ENCODE measurements around the gene NOTCH3. TPM values are rescaled to one million over a fixed set of nuclear protein-coding genes. Genes with fewer than 3 reads are reported as not detected.

NOTCH3 gene
- total RNA-seq, 1 experiment from 2014 or later = 52.1 TPM

DNA sequence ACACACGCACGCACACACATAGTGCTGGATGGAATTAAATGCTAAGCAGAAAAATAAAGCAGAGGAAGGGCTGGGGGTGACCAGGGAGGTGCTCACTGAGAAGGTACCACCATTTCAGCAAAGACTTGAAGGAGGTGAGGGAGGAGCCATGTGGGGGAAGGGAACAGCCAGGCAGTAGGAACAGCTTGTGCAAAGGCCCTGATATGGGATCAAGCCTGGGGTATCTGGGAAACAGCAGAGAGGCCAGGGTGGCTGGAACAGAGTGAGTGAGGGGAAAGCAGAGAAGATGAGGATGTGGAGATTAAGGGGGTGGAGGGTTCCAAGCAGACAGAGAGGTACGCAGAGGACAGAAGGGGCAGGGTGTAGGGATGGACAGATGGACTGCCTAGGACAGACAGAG is 25.2 kb downstream of the NOTCH3 start:
- Histone ChIP-seq H3K27me3 (ENCODE audit: control insufficient read depth, insufficient read depth, low read length) (no peaks in the 10 kb centered on the region), H3K4me3 (ENCODE audit: insufficient read depth, low read depth, low read length) (no peak overlapping the region), H3K36me3 (replicated peaks; ENCODE audit: control insufficient read depth, insufficient read depth, low read length) (peaks cover 19% of the 10 kb centered on the region)
- no peak for DNase-seq

DNA sequence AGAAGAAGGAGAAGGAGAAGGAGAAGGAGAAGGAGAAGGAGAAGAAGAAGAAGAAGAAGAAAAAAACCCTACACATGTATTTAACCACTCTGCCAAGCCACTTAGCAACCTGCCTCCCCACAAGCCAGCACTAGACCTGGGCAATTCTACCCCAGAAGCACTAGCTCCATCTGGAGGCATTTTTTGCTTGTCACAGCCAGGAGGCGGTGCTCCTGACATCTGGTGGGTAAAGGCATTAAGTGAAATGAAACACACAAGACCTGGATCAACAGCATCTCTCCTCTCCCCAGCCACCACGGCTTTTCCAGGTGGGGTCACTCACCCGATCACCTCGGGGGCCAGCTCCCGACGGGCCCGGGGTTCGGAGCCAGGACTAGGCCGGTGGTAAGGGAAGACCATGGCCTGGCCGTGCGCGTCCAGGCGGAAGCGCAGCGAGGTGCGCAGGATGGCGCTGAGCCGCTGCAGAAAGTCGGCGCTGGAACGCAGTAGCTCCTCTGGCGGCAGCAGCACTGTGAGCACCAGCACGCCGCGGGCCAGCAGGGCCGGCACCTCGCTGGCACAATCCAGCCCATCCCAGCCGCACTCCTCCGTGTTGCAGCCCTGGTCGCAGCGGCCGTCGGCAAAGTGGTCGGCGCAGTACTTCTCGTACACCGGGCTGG is 26.9 kb downstream of the NOTCH3 start:
- Histone ChIP-seq H3K36me3 (replicated peaks; ENCODE audit: control insufficient read depth, insufficient read depth, low read length) (peaks cover 12% of the 10 kb centered on the region), H3K4me3 (ENCODE audit: insufficient read depth, low read depth, low read length) (no peak overlapping the region), H3K27me3 (ENCODE audit: control insufficient read depth, insufficient read depth, low read length) (no peaks in the 10 kb centered on the region)
- peak; percentile 55 for DNase-seq

DNA sequence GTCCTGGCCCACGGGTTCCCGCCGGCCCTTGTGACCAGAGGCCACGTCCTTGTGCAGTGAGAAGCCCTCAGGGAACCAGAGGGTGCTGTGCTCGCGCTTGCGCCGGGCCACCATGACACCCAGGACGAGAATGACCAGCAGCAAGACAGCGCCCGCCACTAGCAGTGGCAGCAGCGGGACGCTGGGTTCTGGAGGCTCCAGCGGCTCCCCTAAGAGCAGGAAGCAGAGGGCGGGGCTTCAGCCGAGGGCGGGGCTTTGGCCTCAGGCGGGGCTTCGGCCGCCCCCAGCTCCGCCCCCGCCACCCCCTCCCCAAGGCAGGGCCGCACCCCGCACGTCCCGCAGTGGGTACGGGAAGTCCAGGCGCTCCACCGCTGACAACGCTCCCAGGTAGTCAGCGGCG is 30.4 kb downstream of the NOTCH3 start:
- Histone ChIP-seq H3K4me3 (ENCODE audit: insufficient read depth, low read depth, low read length) (no peak overlapping the region), H3K36me3 (replicated peaks; ENCODE audit: control insufficient read depth, insufficient read depth, low read length) (peaks cover 25% of the 10 kb centered on the region), H3K27me3 (ENCODE audit: control insufficient read depth, insufficient read depth, low read length) (no peaks in the 10 kb centered on the region)
- peak; percentile 99 for DNase-seq

DNA sequence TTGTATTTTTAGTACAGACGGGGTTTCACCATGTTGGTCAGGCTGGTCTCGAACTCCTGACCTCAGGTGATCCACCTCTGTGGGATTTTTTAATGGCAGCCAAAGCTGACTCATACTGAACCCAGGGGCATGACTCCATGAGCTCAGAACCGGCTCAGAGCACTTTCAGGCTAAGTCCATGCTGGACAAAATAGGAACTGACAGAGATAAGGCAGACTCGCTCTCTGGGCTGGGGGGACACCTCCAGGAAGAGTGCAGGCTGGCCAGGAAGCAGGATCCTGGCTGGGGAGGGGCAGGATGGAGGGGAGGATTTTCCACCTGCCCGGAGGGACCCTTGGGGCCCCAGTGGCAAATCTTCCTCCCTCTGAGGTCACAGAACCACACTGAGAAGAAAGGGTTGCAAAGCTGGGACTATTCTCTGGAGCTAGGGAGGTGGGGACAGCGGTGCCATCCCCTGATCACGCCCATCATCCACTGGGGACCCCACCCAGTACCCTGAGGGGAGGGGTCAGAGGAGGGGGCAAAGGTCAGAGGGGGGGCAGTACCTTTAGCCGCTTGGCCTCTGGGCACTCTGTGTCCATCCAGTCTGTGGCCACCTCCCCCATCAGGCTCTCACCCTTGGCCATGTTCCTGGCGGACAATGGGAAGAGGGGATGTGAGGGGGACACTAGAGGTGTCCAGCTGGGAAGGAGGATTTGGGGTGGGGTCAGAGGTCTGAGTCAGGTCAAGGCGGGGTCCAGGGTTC is 31.1 kb downstream of the NOTCH3 start:
- DNase-seq = no peak
- peaks cover 32% of the 10 kb centered on the region for H3K36me3 ChIP-seq (replicated peaks; ENCODE audit: control insufficient read depth, insufficient read depth, low read length)
- no peak overlapping the region for H3K4me3 ChIP-seq (ENCODE audit: insufficient read depth, low read depth, low read length)
- H3K27me3 ChIP-seq (ENCODE audit: control insufficient read depth, insufficient read depth, low read length) = no peaks in the 10 kb centered on the region

DNA sequence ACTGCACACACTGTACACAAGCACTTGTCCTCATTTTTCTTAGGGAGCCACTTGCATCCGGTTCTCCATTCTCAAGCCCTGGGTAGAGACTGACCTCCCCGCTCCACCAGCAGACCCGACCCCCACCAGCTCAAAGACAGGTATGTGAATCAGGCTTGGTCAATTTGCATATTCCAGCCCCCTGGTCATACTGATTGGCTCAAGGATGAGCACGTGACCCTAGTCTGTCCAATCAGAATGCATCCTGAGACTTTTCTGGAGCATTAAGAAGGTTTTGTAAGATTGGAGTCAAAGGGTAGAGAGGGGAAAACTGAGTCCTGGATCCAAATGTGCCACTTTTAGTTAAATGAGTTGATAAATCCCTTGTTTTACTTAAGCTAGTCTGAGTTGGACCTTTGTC is 34.1 kb downstream of the NOTCH3 start:
- Histone ChIP-seq H3K36me3 (replicated peaks; ENCODE audit: control insufficient read depth, insufficient read depth, low read length) (peaks cover 40% of the 10 kb centered on the region), H3K27me3 (ENCODE audit: control insufficient read depth, insufficient read depth, low read length) (no peaks in the 10 kb centered on the region), H3K4me3 (ENCODE audit: insufficient read depth, low read depth, low read length) (no peak overlapping the region)
- DNase-seq = peak; percentile 84

DNA sequence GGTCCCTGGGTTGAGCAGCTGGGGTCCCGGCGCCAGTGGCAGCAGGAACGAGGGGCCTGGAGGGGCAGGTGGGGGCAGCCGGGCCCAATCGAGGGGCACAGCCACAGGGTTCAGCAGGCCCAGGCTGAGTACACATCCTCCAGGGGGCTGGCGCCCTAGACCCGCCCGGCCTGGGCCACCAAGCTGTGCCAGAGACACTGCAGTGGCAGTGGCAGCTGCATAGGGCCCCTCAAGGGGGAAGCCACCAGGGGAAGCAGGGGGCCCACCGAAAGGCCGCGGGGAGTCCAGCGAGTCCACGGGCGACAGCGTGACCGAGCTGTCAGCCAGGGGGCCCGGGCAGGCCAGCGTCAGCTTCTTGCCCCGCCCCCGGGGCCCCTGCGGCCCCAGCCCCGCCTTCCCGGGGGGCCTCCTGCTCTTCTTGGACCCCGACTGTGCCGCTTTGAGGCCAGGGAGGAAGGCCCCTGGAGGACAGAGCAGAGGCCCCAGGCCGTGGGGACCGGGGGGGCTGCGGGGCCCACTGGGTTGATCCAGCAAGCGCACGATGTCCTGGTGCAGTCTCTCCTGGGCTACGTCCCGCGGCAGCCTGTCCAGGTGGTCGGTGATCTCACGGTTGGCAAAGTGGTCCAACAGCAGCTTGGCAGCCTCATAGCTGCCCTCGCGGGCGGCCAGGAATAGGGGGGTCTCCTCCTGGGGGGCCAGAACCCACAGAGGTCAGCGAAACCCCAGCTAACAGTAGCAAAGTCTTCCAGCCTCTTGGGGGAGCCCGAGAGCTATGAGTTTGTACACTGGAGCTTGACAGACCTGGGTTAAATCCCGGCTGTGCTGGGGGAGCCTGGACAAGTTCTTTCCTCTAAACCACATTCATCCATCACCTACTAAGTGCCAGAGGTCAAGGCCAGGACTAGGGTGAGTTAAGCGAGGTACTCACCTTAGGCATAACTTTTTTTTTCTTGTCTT is 39.5 kb downstream of the NOTCH3 start:
- Histone ChIP-seq H3K27me3 (ENCODE audit: control insufficient read depth, insufficient read depth, low read length) (no peaks in the 10 kb centered on the region), H3K36me3 (replicated peaks; ENCODE audit: control insufficient read depth, insufficient read depth, low read length) (peaks cover 29% of the 10 kb centered on the region), H3K4me3 (ENCODE audit: insufficient read depth, low read depth, low read length) (no peak overlapping the region)
- DNase-seq = peak; percentile 83

DNA sequence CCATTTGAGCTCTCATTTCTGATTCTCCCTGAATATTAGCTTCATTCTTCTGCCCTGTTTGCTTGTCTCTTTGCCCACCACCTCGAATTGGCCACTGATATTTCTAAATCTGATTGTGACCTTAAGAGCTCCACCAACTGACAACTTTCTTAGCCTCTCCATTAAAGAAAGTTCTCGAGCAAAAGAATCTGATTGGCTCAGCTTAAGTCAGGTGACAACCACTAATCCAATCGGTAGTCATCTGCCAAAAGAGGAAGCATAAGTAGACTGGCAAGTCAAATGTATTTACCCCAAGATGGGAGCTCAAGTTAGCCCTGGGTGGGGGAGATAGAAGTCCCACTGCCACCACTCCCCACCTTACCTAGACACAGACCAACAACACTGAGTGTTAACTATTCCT is 41.5 kb downstream of the NOTCH3 start:
- H3K27me3 ChIP-seq (ENCODE audit: control insufficient read depth, insufficient read depth, low read length) = no peaks in the 10 kb centered on the region
- H3K4me3 ChIP-seq (ENCODE audit: insufficient read depth, low read depth, low read length) = no peak overlapping the region
- DNase-seq = peak; percentile 64
- peaks cover 12% of the 10 kb centered on the region for H3K36me3 ChIP-seq (replicated peaks; ENCODE audit: control insufficient read depth, insufficient read depth, low read length)

DNA sequence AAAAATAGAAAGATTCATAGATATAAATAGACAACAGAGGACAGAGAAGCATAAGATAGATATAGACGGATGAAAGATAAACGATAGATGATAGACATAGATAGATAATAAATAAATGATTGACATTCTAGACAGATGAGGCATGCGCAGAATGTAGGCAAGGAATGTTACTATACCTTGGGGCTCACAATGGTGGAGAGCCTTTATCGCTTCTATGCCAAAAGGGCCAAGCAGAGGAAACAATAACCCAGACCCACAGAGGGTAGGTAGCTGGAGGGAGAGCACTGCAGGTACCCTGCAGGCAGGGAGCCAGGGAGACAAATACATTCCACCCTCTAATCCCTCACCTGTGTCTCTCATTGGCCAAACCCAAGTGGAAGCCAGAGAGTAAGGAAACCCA is 44.4 kb downstream of the NOTCH3 start:
- Histone ChIP-seq H3K27me3 (ENCODE audit: control insufficient read depth, insufficient read depth, low read length) (no peaks in the 10 kb centered on the region), H3K36me3 (replicated peaks; ENCODE audit: control insufficient read depth, insufficient read depth, low read length) (no peaks in the 10 kb centered on the region), H3K4me3 (ENCODE audit: insufficient read depth, low read depth, low read length) (no peak overlapping the region)
- DNase-seq = no peak

DNA sequence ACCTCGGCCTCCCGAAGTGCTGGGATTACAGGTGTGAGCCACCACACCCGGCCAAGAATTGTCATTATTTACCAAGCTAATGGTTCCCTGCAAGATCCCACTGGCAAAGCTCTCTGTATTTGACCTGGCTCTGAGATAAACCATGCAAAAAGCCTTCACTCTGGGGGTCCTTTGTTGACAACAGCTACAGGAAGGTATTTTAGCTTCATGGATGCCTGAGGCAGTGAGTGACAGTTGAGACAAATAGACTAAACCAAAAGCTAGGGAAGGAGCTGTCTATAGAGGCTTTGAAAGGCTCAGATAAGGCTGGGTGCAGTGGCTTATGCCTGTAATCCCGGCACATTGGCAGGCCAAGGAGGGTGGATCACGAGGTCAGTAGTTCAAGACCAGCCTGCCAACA is 45.5 kb downstream of the NOTCH3 start:
- DNase-seq = no peak
- no peaks in the 10 kb centered on the region for H3K27me3 ChIP-seq (ENCODE audit: control insufficient read depth, insufficient read depth, low read length)
- H3K4me3 ChIP-seq (ENCODE audit: insufficient read depth, low read depth, low read length) = no peak overlapping the region
- H3K36me3 ChIP-seq (replicated peaks; ENCODE audit: control insufficient read depth, insufficient read depth, low read length) = no peaks in the 10 kb centered on the region

DNA sequence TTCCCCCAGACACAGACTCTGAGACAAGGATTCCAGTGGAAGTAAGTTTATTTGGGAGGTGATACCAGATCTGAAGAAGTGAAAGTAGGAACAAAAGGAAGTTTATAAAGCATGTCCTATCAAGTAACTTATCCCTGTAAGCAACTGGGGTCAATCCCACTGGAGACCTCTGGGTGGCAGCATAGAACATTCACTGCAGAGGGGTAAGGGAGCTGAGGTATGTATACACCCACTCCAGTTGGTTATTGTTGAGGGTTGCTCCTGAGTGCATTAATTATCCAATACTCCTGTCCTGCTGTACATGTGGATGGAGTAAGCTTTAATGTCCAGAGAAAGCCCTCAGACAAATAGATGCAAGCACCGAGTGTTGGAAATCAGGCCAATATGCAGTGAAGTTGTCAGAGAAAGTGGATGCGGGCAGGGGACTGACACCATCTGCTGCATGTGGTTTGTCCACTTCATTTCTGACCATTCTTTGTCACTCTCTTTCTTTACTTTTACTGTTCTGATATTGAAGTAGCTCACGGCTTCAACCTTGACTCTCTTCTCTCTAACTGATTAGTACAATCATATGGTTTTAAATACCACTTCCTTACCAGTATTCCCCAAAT is 46.7 kb downstream of the NOTCH3 start:
- peak; percentile 82 for DNase-seq
- Histone ChIP-seq H3K4me3 (ENCODE audit: insufficient read depth, low read depth, low read length) (no peak overlapping the region), H3K36me3 (replicated peaks; ENCODE audit: control insufficient read depth, insufficient read depth, low read length) (no peaks in the 10 kb centered on the region), H3K27me3 (ENCODE audit: control insufficient read depth, insufficient read depth, low read length) (no peaks in the 10 kb centered on the region)

DNA sequence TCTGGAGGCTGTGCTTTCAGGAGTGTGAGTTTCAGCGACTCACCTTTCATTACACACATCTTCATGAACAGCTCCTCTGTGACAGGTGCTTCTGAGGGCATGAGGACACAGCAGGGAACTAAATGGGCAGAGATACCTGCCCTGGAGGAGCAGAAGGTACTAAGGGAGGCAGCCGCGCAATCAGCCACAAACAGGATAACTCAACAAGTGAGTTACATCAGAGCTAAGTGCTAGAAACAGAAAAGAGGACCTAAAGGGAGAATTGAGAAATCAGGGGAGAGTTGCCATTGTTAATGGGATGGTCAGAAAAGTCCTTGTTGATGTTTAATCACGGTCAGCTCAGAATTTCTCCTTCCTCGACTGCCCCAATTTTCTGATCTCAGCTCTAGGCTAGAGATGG is 51.1 kb downstream of the NOTCH3 start:
- Histone ChIP-seq H3K4me3 (ENCODE audit: insufficient read depth, low read depth, low read length) (no peak overlapping the region), H3K27me3 (ENCODE audit: control insufficient read depth, insufficient read depth, low read length) (no peaks in the 10 kb centered on the region), H3K36me3 (replicated peaks; ENCODE audit: control insufficient read depth, insufficient read depth, low read length) (no peaks in the 10 kb centered on the region)
- no peak for DNase-seq

DNA sequence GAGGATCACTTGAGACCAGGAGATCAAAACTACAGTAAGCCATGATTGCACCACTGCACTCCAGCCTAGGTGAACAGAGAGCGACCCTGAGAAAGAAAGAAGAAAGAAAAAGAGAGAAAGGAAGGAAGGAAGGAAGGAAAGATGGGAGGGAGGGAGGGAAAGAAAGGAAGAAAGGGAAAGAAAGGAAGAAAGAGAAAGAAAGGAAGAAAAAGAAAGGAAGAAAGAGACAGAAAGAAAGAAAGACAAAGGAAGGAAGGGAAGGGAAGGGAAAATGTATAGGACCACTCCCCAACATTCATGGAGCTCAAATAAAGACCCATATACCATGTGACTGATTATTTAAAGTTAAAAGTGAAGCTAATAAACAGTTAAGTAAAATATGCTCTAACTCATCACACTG is 53.7 kb downstream of the NOTCH3 start:
- no peak for DNase-seq

DNA sequence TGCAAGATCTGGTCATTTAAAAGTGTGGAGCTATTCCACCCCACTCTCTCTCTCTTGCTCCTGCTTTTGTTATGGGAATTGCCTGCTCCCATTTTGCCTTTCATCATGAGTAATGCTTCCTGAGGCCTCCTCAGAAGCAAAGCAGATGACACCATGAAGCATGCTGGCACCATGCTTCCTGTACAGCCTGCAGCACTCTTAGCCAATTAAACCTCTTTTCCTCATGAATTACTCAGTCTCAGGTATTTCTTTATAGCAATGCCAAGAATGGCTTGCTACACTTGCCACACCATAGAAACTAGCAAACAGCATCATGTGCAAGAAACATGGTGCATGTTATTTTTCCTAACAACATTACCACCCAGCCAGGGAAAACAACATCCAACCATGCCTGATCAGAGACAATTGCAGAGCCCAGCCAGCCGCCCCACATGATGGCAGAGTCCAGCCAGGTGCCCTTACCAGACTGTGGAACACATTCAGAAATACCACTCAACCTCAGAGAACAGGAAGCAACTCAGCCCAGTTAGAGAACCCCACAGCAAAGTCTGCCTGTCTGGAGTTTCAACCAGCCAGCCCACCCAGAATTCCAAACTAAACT is 56.6 kb downstream of the NOTCH3 start:
- no peaks in the 10 kb centered on the region for H3K36me3 ChIP-seq (replicated peaks; ENCODE audit: control insufficient read depth, insufficient read depth, low read length)
- no peak for DNase-seq
- no peak overlapping the region for H3K4me3 ChIP-seq (ENCODE audit: insufficient read depth, low read depth, low read length)
- H3K27me3 ChIP-seq (ENCODE audit: control insufficient read depth, insufficient read depth, low read length) = no peaks in the 10 kb centered on the region

More for the DNA sequence above, 53.7 kb downstream of the NOTCH3 start:
- no peaks in the 10 kb centered on the region for H3K27me3 ChIP-seq (ENCODE audit: control insufficient read depth, insufficient read depth, low read length)
- no peaks in the 10 kb centered on the region for H3K36me3 ChIP-seq (replicated peaks; ENCODE audit: control insufficient read depth, insufficient read depth, low read length)
- no peak overlapping the region for H3K4me3 ChIP-seq (ENCODE audit: insufficient read depth, low read depth, low read length)

DNA sequence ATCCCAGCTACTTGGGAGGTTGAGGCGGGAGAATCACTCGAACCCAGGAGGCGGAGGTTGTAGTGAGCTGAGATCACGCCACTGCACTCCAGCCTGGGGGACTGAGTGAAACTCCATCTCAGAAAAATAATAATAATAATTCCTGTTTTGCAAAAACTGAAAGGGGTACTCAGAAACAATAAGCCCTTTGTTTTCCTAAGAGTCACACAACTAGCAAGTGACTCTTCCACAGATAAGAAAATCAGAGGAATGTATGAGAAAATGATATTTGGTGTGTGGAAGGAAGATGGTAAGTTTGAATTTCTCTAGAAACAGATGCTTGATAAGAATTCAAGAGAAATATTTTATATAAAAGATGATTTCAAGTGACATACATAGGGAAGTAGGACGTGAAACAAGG is 58.5 kb downstream of the NOTCH3 start:
- Histone ChIP-seq H3K27me3 (ENCODE audit: control insufficient read depth, insufficient read depth, low read length) (no peaks in the 10 kb centered on the region), H3K36me3 (replicated peaks; ENCODE audit: control insufficient read depth, insufficient read depth, low read length) (no peaks in the 10 kb centered on the region), H3K4me3 (ENCODE audit: insufficient read depth, low read depth, low read length) (no peak overlapping the region)
- no peak for DNase-seq

Measured in H7 (cell line).